Ecto neural progenitor cell (in vitro differentiated cells): ENCODE measurements around the gene C10orf105.

Experiments used
- DNase-seq: peaks from one replicate; pipeline ENCODE4 v3.0.0-alpha.2; 2018; ENCODE audit warnings: low spot score

C10orf105 gene

GRCh38 chr10:71675295-71675970 is 44.1 kb downstream of the C10orf105 start:
- no peak for DNase-seq

GRCh38 chr10:71671994-71672946 is 47.3 kb downstream of the C10orf105 start:
- no peak for DNase-seq

GRCh38 chr10:71667387-71667752 is 52.2 kb downstream of the C10orf105 start:
- DNase-seq, result no peak

- DNase-seq, result no peak
These were observed 52.8 kb downstream of the C10orf105 start for GRCh38 chr10:71666639-71667386.

- DNase-seq, result no peak
These were observed 54.1 kb downstream of the C10orf105 start for GRCh38 chr10:71665456-71665855.

GRCh38 chr10:71664585-71664984 is 55.0 kb downstream of the C10orf105 start:
- no peak for DNase-seq

GRCh38 chr10:71663311-71663710 is 56.3 kb downstream of the C10orf105 start:
- no peak for DNase-seq

- DNase-seq, result no peak
These were observed 57.7 kb downstream of the C10orf105 start for GRCh38 chr10:71661779-71662336.
